ENCODE data around the gene ERG.

Gene ERG

GRCh38 chr21:38377165-38378088, 120.8 kb downstream of the ERG start:
- no peak for DNase-seq (ENCODE audit: low read depth)
- in situ Hi-C loops (cut with HindIII; ENCODE audit: low sequenced_read_pairs) = no loop called here
- no peak overlapping the region for H3K4me3 ChIP-seq (ENCODE audit: low read depth, low read length)
- TF ChIP-seq CTCF (IDR thresholded peaks at IDR 0.05; ENCODE audit: low read depth, low read length, missing control alignments) = no peak

- no peak overlapping the region for H3K4me3 ChIP-seq (ENCODE audit: low read depth, low read length)
- no peak for DNase-seq (ENCODE audit: low read depth)
- TF ChIP-seq CTCF (IDR thresholded peaks at IDR 0.05; ENCODE audit: low read depth, low read length, missing control alignments) = no peak
- in situ Hi-C loops (cut with HindIII; ENCODE audit: low sequenced_read_pairs) = no loop called here
Observed at GRCh38 chr21:38376693-38377092, 121.6 kb downstream of the ERG start.

GRCh38 chr21:38376235-38376634, 122.0 kb downstream of the ERG start:
- no peak overlapping the region for H3K4me3 ChIP-seq (ENCODE audit: low read depth, low read length)
- in situ Hi-C loops (cut with HindIII; ENCODE audit: low sequenced_read_pairs) = no loop called here
- no peak for DNase-seq (ENCODE audit: low read depth)
- TF ChIP-seq CTCF (IDR thresholded peaks at IDR 0.05; ENCODE audit: low read depth, low read length, missing control alignments) = no peak

DNA sequence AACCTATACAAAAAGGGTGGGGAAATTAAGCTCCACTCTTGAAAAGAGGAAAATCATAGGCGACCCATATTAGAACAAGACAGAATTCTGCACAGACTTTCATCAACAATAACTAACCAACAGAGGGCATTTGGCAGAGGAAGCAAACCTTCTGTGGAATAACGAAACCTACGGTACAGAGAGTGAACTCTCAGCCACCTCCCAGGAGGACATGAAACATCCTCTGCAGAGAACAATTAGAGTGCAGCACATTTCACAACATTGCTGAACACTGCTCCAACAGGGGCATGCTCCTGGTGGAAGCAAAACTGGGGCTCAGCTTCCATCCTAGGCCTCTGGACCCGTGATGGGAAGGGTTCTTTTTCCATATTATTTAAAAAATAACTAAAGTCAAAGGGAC, 130.6 kb downstream of the ERG start:
- TF ChIP-seq CTCF (IDR thresholded peaks at IDR 0.05; ENCODE audit: low read depth, low read length, missing control alignments) = no peak

DNA sequence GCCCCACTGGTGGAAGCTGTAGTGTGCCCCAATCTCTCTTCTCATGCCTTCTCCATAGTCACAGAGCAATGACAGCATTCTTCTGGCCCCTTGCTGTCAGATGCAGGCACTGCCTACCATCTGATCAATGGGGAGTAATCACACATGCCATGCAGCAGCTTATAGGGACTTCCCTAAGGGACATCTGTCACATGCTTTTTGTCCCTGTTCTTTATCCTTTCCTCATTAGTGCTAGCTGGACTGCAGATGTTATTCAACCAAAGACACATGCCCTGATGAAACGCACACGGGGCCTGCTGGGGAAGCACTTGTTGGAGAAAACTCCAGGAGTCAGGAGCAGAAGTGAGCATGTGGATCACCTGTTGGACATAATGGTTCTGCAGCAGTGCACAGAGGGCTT, 132.8 kb downstream of the ERG start:
- DNase-seq (ENCODE audit: low read depth) = no peak
- in situ Hi-C loops (cut with HindIII; ENCODE audit: low sequenced_read_pairs) = loop anchor here (25.0 kb wide), 2 partner anchors 203 to 653 kb away; no protein-coding TSS in a partner anchor

More for the DNA sequence above, 130.6 kb downstream of the ERG start:
- in situ Hi-C loops (cut with HindIII; ENCODE audit: low sequenced_read_pairs) = loop anchor here (25.0 kb wide), 2 partner anchors 205 to 655 kb away; no protein-coding TSS in a partner anchor
- no peak overlapping the region for H3K4me3 ChIP-seq (ENCODE audit: low read depth, low read length)
- DNase-seq (ENCODE audit: low read depth) = no peak

DNA sequence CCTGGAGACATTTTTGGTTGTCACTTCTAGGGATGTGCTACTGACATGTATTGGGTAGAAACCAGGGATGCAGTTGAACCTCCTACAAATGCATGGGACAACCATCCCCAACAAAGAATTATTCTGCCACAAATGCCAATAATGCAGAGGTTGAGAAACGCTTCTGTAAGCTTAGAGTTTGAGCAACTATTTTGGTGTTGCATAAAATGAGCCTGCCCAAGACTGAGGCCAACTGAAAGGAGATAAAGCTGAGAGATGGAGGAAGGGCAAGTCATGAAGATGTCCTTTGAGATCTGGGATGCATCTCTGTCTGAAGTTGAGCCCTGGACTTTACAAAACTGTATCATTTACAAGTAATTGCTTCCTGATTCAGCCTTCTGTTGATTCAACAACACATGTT, 134.6 kb downstream of the ERG start:
- DNase-seq (ENCODE audit: low read depth) = no peak
- H3K4me3 ChIP-seq (ENCODE audit: low read depth, low read length) = no peak overlapping the region
- no peak for TF ChIP-seq CTCF (IDR thresholded peaks at IDR 0.05; ENCODE audit: low read depth, low read length, missing control alignments)
- in situ Hi-C loops (cut with HindIII; ENCODE audit: low sequenced_read_pairs) = loop anchor here (25.0 kb wide), 2 partner anchors 201 to 651 kb away; no protein-coding TSS in a partner anchor

More for the DNA sequence above, 132.8 kb downstream of the ERG start:
- no peak for TF ChIP-seq CTCF (IDR thresholded peaks at IDR 0.05; ENCODE audit: low read depth, low read length, missing control alignments)
- H3K4me3 ChIP-seq (ENCODE audit: low read depth, low read length) = no peak overlapping the region

Data from astrocyte of the cerebellum (primary cell).